H1 (cell line): ENCODE measurements around the gene CROCC2. TPM values are rescaled to one million over a fixed set of nuclear protein-coding genes. Genes with fewer than 3 reads are reported as not detected.

Experiments
- CTCF ChIA-PET: fragments of 300-600 bp; sonication (Branson Sonifier 250); formaldehyde crosslinking; loops from one replicate; lab custom pipeline; 2021; ENCODE audit not compliant: partially characterized antibody; lab: Charles Lee
- POLR2A ChIA-PET: fragments of 300-600 bp; sonication (Branson Sonifier 250); formaldehyde crosslinking; loops from one replicate; lab custom pipeline; 2021; ENCODE audit warnings: inconsistent platforms; ENCODE audit not compliant: partially characterized antibody; lab: Charles Lee
- DNase-seq, 2 experiments: peaks; one replicate each; pipeline versions ENCODE4 v3.0.0 to v3.0.0-alpha.2; 2010 to 2022; ENCODE audit warnings: low spot score in 2 of 2, low read depth in 1 of 2, mixed read lengths in 1 of 2
- FAIRE-seq: peaks from 2 replicates; lab custom pipeline; 2011; peaks lifted over from hg19 to GRCh38; lab: Jason Lieb, UNC
- H2AFZ ChIP-seq: 2 replicates; pipeline ENCODE4 v1.8.1; 2012; ENCODE audit warnings: low read length, inconsistent platforms
- H2AK5ac ChIP-seq: 2 replicates; pipeline ENCODE4 v1.6.1; 2013; ENCODE audit warnings: low read depth, low read length
- H2BK120ac ChIP-seq: replicated peaks from 2 replicates; pipeline ENCODE3; 2013; ENCODE audit warnings: low read depth, low read length, inconsistent platforms
- H2BK12ac ChIP-seq: 2 replicates; pipeline ENCODE4 v1.6.1; 2013; ENCODE audit warnings: low read depth, low read length
- H2BK15ac ChIP-seq: 2 replicates; pipeline ENCODE4 v1.6.1; 2013; ENCODE audit warnings: low read length
- H2BK20ac ChIP-seq: 2 replicates; pipeline ENCODE4 v1.6.1; 2013; ENCODE audit warnings: low read length
- H2BK5ac ChIP-seq: 2 replicates; pipeline ENCODE4 v1.6.1; 2013; ENCODE audit warnings: low read depth, low read length
- H3K14ac ChIP-seq: 2 replicates; pipeline ENCODE4 v1.6.1; 2013; ENCODE audit warnings: inconsistent platforms; ENCODE audit not compliant: insufficient read length
- H3K18ac ChIP-seq: 2 replicates; pipeline ENCODE4 v1.6.1; 2013; ENCODE audit warnings: low read length; ENCODE audit errors: extremely low read depth
- H3K23ac ChIP-seq: 2 replicates; pipeline ENCODE4 v1.6.1; 2013; ENCODE audit warnings: inconsistent platforms; ENCODE audit not compliant: insufficient read length
- H3K23me2 ChIP-seq: 2 replicates; pipeline ENCODE4 v1.6.1; 2013; ENCODE audit warnings: low read depth, low read length
- H3K27ac ChIP-seq: 2 replicates; pipeline ENCODE4 v1.6.1; 2011; ENCODE audit warnings: low read depth, low read length, inconsistent platforms
- H3K27me3 ChIP-seq, 4 experiments: replicated peaks in 1 of 4; 1 replicate in 1 of 4; 2 replicates in 3 of 4; pipeline versions ENCODE4 v1.6.1 to v1.8.1; 2011 to 2013; ENCODE audit warnings: low read length in 3 of 4, mild to moderate bottlenecking in 3 of 4, inconsistent platforms in 2 of 4, mixed read lengths in 2 of 4, moderate library complexity in 1 of 4; ENCODE audit not compliant: control insufficient read depth in 3 of 4, insufficient read depth in 3 of 4; ENCODE audit errors: extremely low read depth in 1 of 4
- H3K36me3 ChIP-seq, 4 experiments: 2 replicates each; pipeline versions ENCODE4 v1.6.1 to v1.8.1; 2011 to 2013; ENCODE audit warnings: mild to moderate bottlenecking in 4 of 4, low read length in 3 of 4, moderate library complexity in 2 of 4, control low read depth in 1 of 4, inconsistent platforms in 1 of 4; ENCODE audit not compliant: insufficient read depth in 4 of 4, control insufficient read depth in 2 of 4
- H3K4ac ChIP-seq: replicated peaks from 2 replicates; pipeline ENCODE3; 2013; ENCODE audit warnings: low read length, low read depth, mixed read lengths, inconsistent platforms; ENCODE audit not compliant: insufficient read length
- H3K4me1 ChIP-seq, 4 experiments: replicated peaks in 1 of 4; 1 replicate in 1 of 4; 2 replicates in 3 of 4; pipeline versions ENCODE4 v1.6.1 to v1.8.1; 2011 to 2013; ENCODE audit warnings: low read length in 3 of 4, inconsistent platforms in 2 of 4, mixed read lengths in 1 of 4; ENCODE audit not compliant: insufficient read depth in 4 of 4, control insufficient read depth in 3 of 4
- H3K4me2 ChIP-seq, 2 experiments: 2 replicates each; pipeline versions ENCODE4 v1.6.1 to v1.8.1; 2011 to 2013; ENCODE audit warnings: low read depth in 2 of 2, low read length in 2 of 2, control low read depth in 1 of 2, inconsistent platforms in 1 of 2, mild to moderate bottlenecking in 1 of 2; ENCODE audit not compliant: insufficient read depth in 1 of 2
- H3K4me3 ChIP-seq, 4 experiments: fragments of 200-600, 300-600 bp in 1 of 4; sonication (generic), shearing (Covaris generic), sonication (Bioruptor Twin) in 1 of 4; 2 replicates each; pipeline versions ENCODE4 v1.5.1 to v1.8.1; 2011 to 2016; ENCODE audit warnings: low read length in 4 of 4, low read depth in 3 of 4, control low read depth in 2 of 4, inconsistent platforms in 2 of 4, mild to moderate bottlenecking in 2 of 4, mixed read lengths in 1 of 4, moderate library complexity in 1 of 4; ENCODE audit not compliant: insufficient read depth in 2 of 4; ENCODE audit errors: extremely low read depth in 1 of 4
- H3K56ac ChIP-seq: replicated peaks from 2 replicates; pipeline ENCODE3; 2013; ENCODE audit warnings: low read depth, mild to moderate bottlenecking, mixed read lengths, low read length, inconsistent platforms; ENCODE audit not compliant: insufficient read length
- H3K79me1 ChIP-seq: 2 replicates; pipeline ENCODE4 v1.6.1; 2013; ENCODE audit warnings: low read depth, low read length, control low read depth
- H3K79me2 ChIP-seq, 2 experiments: 2 replicates each; pipeline versions ENCODE4 v1.6.1 to v1.8.1; 2012 to 2013; ENCODE audit warnings: low read length in 2 of 2, mild to moderate bottlenecking in 2 of 2, inconsistent platforms in 1 of 2; ENCODE audit not compliant: insufficient read depth in 2 of 2, control insufficient read depth in 1 of 2
- H3K9ac ChIP-seq, 4 experiments: replicated peaks in 1 of 4; 1 replicate in 1 of 4; 2 replicates in 3 of 4; pipeline versions ENCODE4 v1.6.1 to v1.8.1; 2011 to 2013; ENCODE audit warnings: low read depth in 3 of 4, low read length in 3 of 4, control low read depth in 2 of 4, mild to moderate bottlenecking in 2 of 4, moderate library complexity in 2 of 4, inconsistent platforms in 1 of 4; ENCODE audit errors: extremely low read depth in 1 of 4
- H3K9me3 ChIP-seq, 2 experiments: 2 replicates each; pipeline versions ENCODE4 v1.6.1 to v1.8.1; 2012 to 2013; ENCODE audit warnings: mild to moderate bottlenecking in 2 of 2, moderate library complexity in 2 of 2, control low read depth in 1 of 2, inconsistent platforms in 1 of 2, low read depth in 1 of 2, low read length in 1 of 2, mixed read lengths in 1 of 2; ENCODE audit not compliant: insufficient read depth in 2 of 2
- H4K20me1 ChIP-seq, 2 experiments: replicated peaks in 1 of 2; 2 replicates each; pipeline versions ENCODE3 to v1.8.1; 2011 to 2013; ENCODE audit warnings: inconsistent platforms in 2 of 2, low read length in 2 of 2, mild to moderate bottlenecking in 1 of 2; ENCODE audit not compliant: insufficient read depth in 2 of 2, control insufficient read depth in 1 of 2
- H4K5ac ChIP-seq: 2 replicates; pipeline ENCODE4 v1.6.1; 2013; ENCODE audit warnings: low read length, low read depth, mixed read lengths, inconsistent platforms; ENCODE audit not compliant: insufficient read length
- H4K8ac ChIP-seq: 2 replicates; pipeline ENCODE4 v1.8.0; 2013; ENCODE audit warnings: mild to moderate bottlenecking, moderate library complexity, low read length, inconsistent platforms; ENCODE audit not compliant: insufficient read depth; ENCODE audit errors: extremely low read depth
- H4K91ac ChIP-seq: replicated peaks from 2 replicates; pipeline ENCODE3; 2013; ENCODE audit warnings: low read length, mixed read lengths, inconsistent platforms; ENCODE audit not compliant: insufficient read length
- BACH1 ChIP-seq: IDR thresholded peaks from 2 replicates; pipeline ENCODE4 v1.6.1; 2012; ENCODE audit warnings: low read length, improper control_type of control experiment
- BCL11A ChIP-seq, 2 experiments: IDR thresholded peaks; one replicate each; pipeline ENCODE4 v1.6.1; 2011; ENCODE audit warnings: low read depth in 2 of 2, low read length in 2 of 2, mild to moderate bottlenecking in 2 of 2
- CTCF ChIP-seq, 3 experiments: IDR thresholded peaks; 1 replicate in 2 of 3; 2 replicates in 1 of 3; pipeline versions ENCODE4 v1.5.1 to v1.6.1; 2011; ENCODE audit warnings: low read length in 3 of 3, mild to moderate bottlenecking in 3 of 3, inconsistent platforms in 2 of 3, low read depth in 1 of 3, moderate library complexity in 1 of 3; ENCODE audit not compliant: insufficient read depth in 1 of 3; ENCODE audit errors: control extremely low read depth in 1 of 3
- EGR1 ChIP-seq: IDR thresholded peaks from 2 replicates; pipeline ENCODE4 v1.6.1; 2011; ENCODE audit warnings: low read depth, low read length, borderline replicate concordance
- HDAC6 ChIP-seq: IDR thresholded peaks from one replicate; pipeline ENCODE4 v1.7.1; 2012; ENCODE audit warnings: low read depth, mild to moderate bottlenecking, inconsistent platforms, low read length, moderate library complexity
- JUN ChIP-seq: IDR thresholded peaks from 2 replicates; pipeline ENCODE4 v1.6.1; 2011; ENCODE audit warnings: low read depth, mild to moderate bottlenecking, improper control_type of control experiment, low read length
- JUND ChIP-seq: IDR thresholded peaks from 2 replicates; pipeline ENCODE4 v1.6.1; 2011; ENCODE audit warnings: mild to moderate bottlenecking, improper control_type of control experiment, low read length
- MAFK ChIP-seq: IDR thresholded peaks from 2 replicates; pipeline ENCODE4 v1.6.1; 2012; ENCODE audit warnings: low read depth, mild to moderate bottlenecking, improper control_type of control experiment, low read length
- POLR2A ChIP-seq, 2 experiments: IDR thresholded peaks; 1 replicate in 1 of 2; 2 replicates in 1 of 2; pipeline ENCODE4 v1.6.1; 2011; ENCODE audit warnings: low read depth in 2 of 2, low read length in 2 of 2, mild to moderate bottlenecking in 2 of 2; ENCODE audit errors: control extremely low read depth in 1 of 2
- POLR2AphosphoS5 ChIP-seq: IDR thresholded peaks from 2 replicates; pipeline ENCODE4 v1.6.1; 2011; ENCODE audit warnings: low read depth, low read length
- RAD21 ChIP-seq, 2 experiments: IDR thresholded peaks in 1 of 2; conservative IDR thresholded peaks in 1 of 2; 2 replicates each; pipeline ENCODE4 v1.6.1; 2011; ENCODE audit warnings: low read depth in 2 of 2, low read length in 2 of 2, improper control_type of control experiment in 1 of 2, inconsistent platforms in 1 of 2, mild to moderate bottlenecking in 1 of 2, moderate library complexity in 1 of 2
- TCF12 ChIP-seq: IDR thresholded peaks from 2 replicates; pipeline ENCODE4 v1.6.1; 2011; ENCODE audit warnings: low read depth, mild to moderate bottlenecking, low read length
- WGBS, 2 experiments: shearing (Covaris generic) in 1 of 2; methylation state at CpG; one replicate each; pipeline versions ENCODE4 v1.1.6 to v1.1.7; 2013 to 2015; ENCODE audit warnings: low lambda C conversion rate in 2 of 2, mixed read lengths in 2 of 2, inconsistent platforms in 1 of 2, low coverage in 1 of 2, missing lambda C conversion rate in 1 of 2; ENCODE audit not compliant: insufficient replicate concordance in 2 of 2, insufficient coverage in 1 of 2, insufficient read length in 1 of 2; ENCODE audit errors: extremely low coverage in 1 of 2, missing lambda C conversion rate in 1 of 2; 5-methylcytosine and 5-hydroxymethylcytosine counted together
- polyA plus RNA-seq, 7 experiments: library from polyadenylated mRNA; depleted of rRNA in 3 of 7; stranded (reverse) in 5 of 7; unstranded in 2 of 7; fragments of >200 nt in 5 of 7; fragments of 200-250 nt in 2 of 7; gene quantifications; 1 replicate in 5 of 7; 2 replicates in 1 of 7; 4 replicates in 1 of 7; pipeline versions ENCODE4 v1.2.1 to v1.2.3, GENCODE V29; 2011 to 2013; ENCODE audit warnings: missing spikeins in 2 of 7, mixed read lengths in 2 of 7
- total RNA-seq: library from RNA; stranded (reverse); fragmentation: NEBNext Ultra II Directional; extraction: Animal tissue kit (Norgen Biotek cat#: 25700); gene quantifications from 2 replicates; pipeline ENCODE4 v1.2.1, GENCODE V29; 2021

CROCC2 gene
- total and polyA plus RNA-seq, 2 of the 8 experiments (the other 6 are each of a cell fraction or from before 2014, with no cell fraction given): not detected

DNA sequence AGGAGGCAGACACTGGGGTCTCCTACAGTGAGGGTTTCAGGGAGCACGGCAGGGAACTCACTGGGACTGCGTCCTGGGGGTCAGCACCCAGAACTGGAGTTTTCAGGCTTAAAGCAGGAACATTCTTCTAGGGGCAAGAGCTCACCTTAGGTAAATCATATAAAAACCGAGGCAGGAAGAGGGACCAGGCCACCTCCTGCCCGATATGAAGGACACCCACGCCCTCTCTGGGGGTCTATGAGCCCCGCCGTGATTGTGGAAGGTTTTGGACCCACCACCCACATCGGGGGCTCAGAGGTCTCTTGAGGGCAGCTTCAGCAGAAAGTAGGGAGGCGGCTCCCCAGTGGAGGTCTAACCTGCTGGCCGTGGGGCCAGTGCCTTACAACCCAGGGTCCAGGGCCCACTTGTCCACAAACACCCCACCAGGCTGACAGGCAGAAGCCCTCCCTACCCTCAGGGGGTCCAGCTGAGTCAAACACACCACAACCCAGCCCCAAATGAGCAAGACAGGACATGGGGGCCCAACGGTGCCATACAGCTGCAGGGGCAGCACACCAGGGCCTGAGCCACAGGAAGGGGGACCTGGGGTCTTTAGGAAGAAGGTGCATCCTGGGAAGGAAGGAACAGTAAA is 25.3 kb downstream of the CROCC2 start:
- Histone ChIP-seq H3K14ac (no peak overlapping the region), H2BK5ac (no peak overlapping the region), H3K4me2 (no peak overlapping the region), H3K9ac (no peak overlapping the region), H3K4me3 (no peak overlapping the region), H3K23ac (no peak overlapping the region), H3K27me3 (no peaks in the 10 kb centered on the region), H3K4me1 (no peaks in the 10 kb centered on the region), H3K9me3 (no peaks in the 10 kb centered on the region), H3K27ac (no peak overlapping the region), H4K8ac (peak overlapping the region; percentile 22; the same call in 1 of the 2 replicates), H3K79me2 (no peaks in the 10 kb centered on the region), H2AK5ac (no peak overlapping the region), H2BK120ac (no peak overlapping the region), H3K4ac (no peak overlapping the region), H3K79me1 (no peaks in the 10 kb centered on the region), H4K20me1 (no peaks in the 10 kb centered on the region), H3K23me2 (no peaks in the 10 kb centered on the region), H3K56ac (no peak overlapping the region), H2BK15ac (no peak overlapping the region), H2AFZ (no peak overlapping the region), H4K5ac (no peak overlapping the region), H3K18ac (no peak overlapping the region), H2BK12ac (0 out of 2 replicates have a peak overlapping the region, but pooled peaks have one; percentile 9), H3K36me3 (no peaks in the 10 kb centered on the region), H2BK20ac (no peak overlapping the region), H4K91ac (no peak overlapping the region)
- DNase-seq (peak in 1 of 2 experiments; percentile 40), FAIRE-seq (no peak)
- ChIA-PET POLR2A (no interaction called here), CTCF (interaction anchor here (1.3 kb wide), 1 partner anchor 17 kb away, joined by 6 read pairs; no protein-coding TSS in a partner anchor)
- WGBS, 2 experiments: 87% methylated on average over 9 of the region's 11 CpGs; no CpG with 5 or more reads in 1 of the 2 experiments
- TF ChIP-seq CTCF (IDR thresholded peaks at IDR 0.05; ENCODE audit: control extremely low read depth in 1 of 3, insufficient read depth in 1 of 3, low read depth in 1 of 3, low read length in 3 of 3): no peak
- no peak for TF ChIP-seq POLR2A (IDR thresholded peaks at IDR 0.05; ENCODE audit: control extremely low read depth in 1 of 2, low read depth in 2 of 2, low read length in 2 of 2)
- no peak for TF ChIP-seq MAFK
- TF ChIP-seq EGR1: no peak
- TF ChIP-seq BACH1: no peak
- no peak for TF ChIP-seq JUN
- no peak for TF ChIP-seq BCL11A (IDR thresholded peaks at IDR 0.05; ENCODE audit: low read depth in 2 of 2, low read length in 2 of 2)
- no peak for TF ChIP-seq JUND
- no peak for TF ChIP-seq HDAC6
- no peak for TF ChIP-seq POLR2AphosphoS5
- no peak for TF ChIP-seq RAD21 (IDR thresholded peaks at IDR 0.05 in 1 of 2, conservative IDR thresholded peaks at IDR 0.05 in 1 of 2; ENCODE audit: low read depth in 2 of 2, low read length in 2 of 2)
- TF ChIP-seq TCF12: no peak
